CD4-positive, alpha-beta T cell treated with Interleukin-17A for 1 hour (primary cell): Measurements from ENCODE around the gene CLDN3.
"Not testable (repeated sequence)": the region's sequence is repeated elsewhere in the genome, so short reads cannot be mapped to it uniquely, and the experiment has no call there.

Experiments used
- DNase-seq: peaks from one replicate; pipeline ENCODE4 v3.0.0-alpha.2; 2020

CLDN3 gene

GRCh38 chr7:73770002-73770859 lies at the start of gene CLDN3:
TSS of gene CLDN3 (minus strand) at chr7:73770270. CDS start at chr7:73770049, 221 bp downstream.
- no peak for DNase-seq

GRCh38 chr7:73817121-73817520 lies 47.1 kb upstream of the CLDN3 start:
- no peak for DNase-seq

- no peak for DNase-seq
These were observed 45.4 kb upstream of the CLDN3 start for GRCh38 chr7:73815436-73815835.

GRCh38 chr7:73812996-73813395 lies 42.9 kb upstream of the CLDN3 start:
- no peak for DNase-seq

GRCh38 chr7:73811760-73812168 lies 41.7 kb upstream of the CLDN3 start:
- DNase-seq, result peak; percentile 56

- DNase-seq, result no peak
These were observed 40.9 kb upstream of the CLDN3 start for GRCh38 chr7:73810998-73811360.

- DNase-seq, result no peak
These were observed 39.4 kb upstream of the CLDN3 start for GRCh38 chr7:73809467-73809951.

GRCh38 chr7:73802459-73802858 lies 32.4 kb upstream of the CLDN3 start:
- DNase-seq, result no peak

- DNase-seq, result no peak
These were observed 31.5 kb upstream of the CLDN3 start for GRCh38 chr7:73801577-73801976.

- no peak for DNase-seq
These were observed 29.4 kb upstream of the CLDN3 start for GRCh38 chr7:73799282-73800141.

- not testable (repeated sequence) for DNase-seq
These were observed 27.1 kb upstream of the CLDN3 start for GRCh38 chr7:73797176-73797575.

- DNase-seq, result not testable (repeated sequence)
These were observed 26.6 kb upstream of the CLDN3 start for GRCh38 chr7:73796656-73797055.

- not testable (repeated sequence) for DNase-seq
These were observed 25.1 kb upstream of the CLDN3 start for GRCh38 chr7:73795188-73795587.

- DNase-seq, result not testable (repeated sequence)
These were observed 21.2 kb upstream of the CLDN3 start for GRCh38 chr7:73791170-73791690.

GRCh38 chr7:73789051-73789450 lies 19.0 kb upstream of the CLDN3 start:
- DNase-seq, result no peak

GRCh38 chr7:73787786-73788048 lies 17.6 kb upstream of the CLDN3 start:
- not testable (repeated sequence) for DNase-seq

- DNase-seq, result no peak
These were observed 16.5 kb upstream of the CLDN3 start for GRCh38 chr7:73786588-73786987.

- DNase-seq, result no peak
These were observed 9.4 kb upstream of the CLDN3 start for GRCh38 chr7:73779517-73779916.

- no peak for DNase-seq
These were observed 8.8 kb upstream of the CLDN3 start for GRCh38 chr7:73778801-73779389.

GRCh38 chr7:73774923-73775322 lies 4.9 kb upstream of the CLDN3 start:
- no peak for DNase-seq

GRCh38 chr7:73773700-73774517 lies 3.8 kb upstream of the CLDN3 start:
- no peak for DNase-seq
